A549 treated with DMSO at 1 μM for 4 hours (cell line): ENCODE measurements around the gene SH3BP5. TPM values are rescaled to one million over a fixed set of nuclear protein-coding genes. Genes with fewer than 3 reads are reported as not detected.

Experiments used
- total RNA-seq: library from RNA; stranded (reverse); fragments of 200-300 nt; extraction: Qiagen RNA extraction; gene quantifications from 5 replicates; pipeline ENCODE4 v1.2.3, GENCODE V29; 2022; ENCODE audit warnings: low read depth

SH3BP5 gene
- total RNA-seq = 19.0 to 23.4 TPM (median 22.1 TPM) in 5 replicates

DNA sequence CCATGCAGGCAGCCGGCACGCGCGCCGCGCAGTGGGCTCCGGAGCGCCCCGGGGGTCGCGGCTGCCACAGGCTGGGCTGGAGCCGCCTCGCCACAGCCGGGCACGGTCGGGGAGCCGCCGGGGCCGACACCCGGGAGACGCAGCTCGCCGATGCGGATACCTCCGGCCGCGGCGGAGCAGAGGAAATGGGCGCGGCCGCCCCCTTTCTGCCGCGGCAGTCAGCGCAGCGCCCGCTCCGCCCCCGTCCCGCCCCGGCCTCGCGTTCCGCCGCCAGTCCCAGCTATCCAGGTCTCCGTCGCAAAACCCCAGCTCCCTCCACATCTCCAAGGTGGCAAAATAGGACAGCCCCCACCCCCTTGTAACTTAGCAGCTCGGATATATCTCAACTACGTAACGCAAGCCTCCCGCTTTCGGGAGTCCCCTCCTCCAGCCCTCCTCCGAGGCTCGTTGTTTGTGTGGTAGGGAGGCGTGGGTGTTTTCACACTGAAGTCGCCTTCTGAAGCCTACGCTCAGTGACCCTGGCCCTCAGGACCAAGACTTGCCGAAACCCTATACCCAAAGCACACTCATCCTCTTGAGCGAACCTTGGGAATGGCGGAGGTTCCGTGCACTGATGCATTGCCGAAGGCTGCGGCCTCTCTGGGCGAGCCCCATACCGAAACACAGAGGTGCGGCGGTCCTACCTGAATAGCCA lies at the start of gene SH3BP5:
SH3BP5 (minus strand) TSS at position 182 of the 694 bp plus-strand sequence; CDS start at position 4, 178 bp downstream.

DNA sequence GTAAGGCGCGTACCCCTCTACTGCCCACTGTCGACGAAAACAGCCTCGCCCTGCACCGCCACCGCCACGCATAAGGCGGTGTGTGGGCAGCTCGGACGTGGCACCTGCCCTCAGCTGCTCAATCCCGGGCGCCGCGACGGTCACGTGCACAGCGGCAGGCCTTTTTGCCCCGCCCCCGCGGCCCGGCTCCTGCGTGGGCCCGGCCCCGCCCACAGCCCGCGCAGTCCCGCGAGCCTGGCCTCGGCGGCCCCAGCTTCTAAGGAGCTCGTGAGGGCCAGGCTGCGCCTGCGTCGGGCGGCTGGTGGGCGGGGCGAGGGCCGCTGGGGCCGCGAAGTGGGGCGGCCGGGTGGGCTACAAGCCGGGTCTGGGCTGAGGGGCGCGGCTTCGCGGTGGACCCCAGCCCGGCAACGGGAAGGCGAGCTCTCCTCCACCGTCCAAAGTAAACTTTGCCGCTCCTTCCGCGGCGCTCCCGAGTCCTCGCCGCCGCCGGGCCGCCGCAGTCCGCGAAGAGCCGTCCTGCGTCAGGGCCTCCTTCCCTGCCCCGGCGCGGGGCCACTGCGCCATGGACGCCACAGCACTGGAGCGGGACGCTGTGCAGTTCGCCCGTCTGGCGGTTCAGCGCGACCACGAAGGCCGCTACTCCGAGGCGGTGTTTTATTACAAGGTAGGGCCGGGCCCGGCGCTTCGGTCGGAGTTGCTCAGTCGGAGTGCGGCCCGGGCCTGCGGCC lies 126.3 kb downstream of the SH3BP5 start, which contains the start of gene CAPN7:
CAPN7 (plus strand) TSS at position 313 of the 728 bp plus-strand sequence; CDS start at position 563, 250 bp downstream.

Other genes with a start within 250 kb of the SH3BP5 start
- gene RBSN, start 233.4 kb downstream of the SH3BP5 start, total RNA-seq = 10.5 to 11.8 TPM (median 11.2 TPM) in 5 replicates
- gene CAPN7, start 126.3 kb downstream of the SH3BP5 start, total RNA-seq = 20.6 to 25.5 TPM (median 22.2 TPM) in 5 replicates
- gene METTL6, start 95.0 kb upstream of the SH3BP5 start, total RNA-seq = 25.7 to 32.0 TPM (median 29.9 TPM) in 5 replicates
- 15.7 to 18.8 TPM (median 17.2 TPM) in 5 replicates for gene EAF1, start 95.0 kb upstream of the SH3BP5 start, total RNA-seq
- gene COLQ, start 189.1 kb upstream of the SH3BP5 start, total RNA-seq = 0.15 to 0.63 TPM (median 0.42 TPM) in 5 replicates